Fibroblast of the aortic adventitia (primary cell): ENCODE measurements around the gene ACE. TPM values are rescaled to one million over a fixed set of nuclear protein-coding genes. Genes with fewer than 3 reads are reported as not detected.

Source experiments
- DNase-seq: peaks from one replicate; pipeline ENCODE4 v3.0.0-alpha.2; 2010; ENCODE audit warnings: low read depth
- H3K4me3 ChIP-seq: 2 replicates; pipeline ENCODE4 v1.5.1; 2011; ENCODE audit warnings: low read depth, mild to moderate bottlenecking, control low read depth, low read length, moderate library complexity
- CTCF ChIP-seq: IDR thresholded peaks from 2 replicates; pipeline ENCODE4 v1.5.1; 2011; ENCODE audit warnings: mild to moderate bottlenecking, low read length, control low read depth, inconsistent platforms; ENCODE audit not compliant: insufficient read depth
- total RNA-seq: library from RNA; depleted of rRNA; stranded (reverse); fragments of >200 nt; gene quantifications from 2 replicates; pipeline ENCODE4 v1.2.3, GENCODE V29; 2012; ENCODE audit warnings: low replicate concordance

Gene ACE
- total RNA-seq, 1 donor, result 24.3 TPM

- no peak overlapping the region for H3K4me3 ChIP-seq
- DNase-seq, result peak; percentile 24
- peak; percentile 23 for TF ChIP-seq CTCF
Observed at GRCh38 chr17:63434951-63435571, 41.8 kb upstream of the ACE start.

GRCh38 chr17:63435681-63436522 lies 41.0 kb upstream of the ACE start:
- no peak for TF ChIP-seq CTCF
- DNase-seq, result no peak
- no peak overlapping the region for H3K4me3 ChIP-seq

GRCh38 chr17:63436523-63437110 lies 40.2 kb upstream of the ACE start:
- TF ChIP-seq CTCF, result peak; percentile 37
- peak overlapping the region; percentile 45 for H3K4me3 ChIP-seq
- DNase-seq, result peak; percentile 66

GRCh38 chr17:63437287-63438091 lies 39.4 kb upstream of the ACE start:
- H3K4me3 ChIP-seq, result peak overlapping the region; percentile 45
- TF ChIP-seq CTCF, result no peak
- peak; percentile 30 for DNase-seq

- no peak for TF ChIP-seq CTCF
- H3K4me3 ChIP-seq, result no peak overlapping the region
- DNase-seq, result no peak
Observed at GRCh38 chr17:63438092-63439051, 38.5 kb upstream of the ACE start.
